NCI-H1694 treated with DMSO at 0.1 percent for 48 hours (cell line): ENCODE data around the gene CELF3.

Source experiments
- DNase-seq: peaks from one replicate; lab custom pipeline; 2025; lab: John Stamatoyannopoulos, UW

Gene CELF3

GRCh38 chr1:151720974-151721787 lies 4.6 kb upstream of the CELF3 start, which contains the start of gene RIIAD1:
TSS of gene RIIAD1 (plus strand) at chr1:151721522. CDS start at chr1:151721537, 15 bp downstream.
- DNase-seq, result no peak

- DNase-seq, result no peak
These were observed 4.0 kb upstream of the CELF3 start for GRCh38 chr1:151720554-151720953.

GRCh38 chr1:151720125-151720524 lies 3.5 kb upstream of the CELF3 start:
- DNase-seq, result peak; percentile 15

- DNase-seq, result no peak
These were observed 2.1 kb upstream of the CELF3 start for GRCh38 chr1:151718666-151719065.

GRCh38 chr1:151718011-151718431 lies 1.4 kb upstream of the CELF3 start:
- peak; percentile 21 for DNase-seq

GRCh38 chr1:151716405-151716762 lies 219 bp downstream of the CELF3 start:
- no peak for DNase-seq

GRCh38 chr1:151715726-151716404 lies 738 bp downstream of the CELF3 start:
- peak; percentile 72 for DNase-seq

GRCh38 chr1:151714820-151715725 lies 1.5 kb downstream of the CELF3 start:
- DNase-seq, result no peak

- DNase-seq, result peak; percentile 80
These were observed 2.7 kb downstream of the CELF3 start for GRCh38 chr1:151713874-151714273.

GRCh38 chr1:151713044-151713443 lies 3.6 kb downstream of the CELF3 start:
- no peak for DNase-seq

GRCh38 chr1:151711951-151712350 lies 4.7 kb downstream of the CELF3 start:
- DNase-seq, result no peak

GRCh38 chr1:151711044-151711800 lies 5.4 kb downstream of the CELF3 start:
- no peak for DNase-seq

GRCh38 chr1:151710187-151710840 lies 6.3 kb downstream of the CELF3 start:
- DNase-seq, result no peak

GRCh38 chr1:151708891-151709290 lies 7.7 kb downstream of the CELF3 start:
- DNase-seq, result no peak

- DNase-seq, result no peak
These were observed 9.0 kb downstream of the CELF3 start for GRCh38 chr1:151707541-151708065.

- no peak for DNase-seq
These were observed 9.9 kb downstream of the CELF3 start for GRCh38 chr1:151706464-151707415.

GRCh38 chr1:151705753-151706463 lies 10.7 kb downstream of the CELF3 start:
- no peak for DNase-seq

- DNase-seq, result no peak
These were observed 11.5 kb downstream of the CELF3 start for GRCh38 chr1:151705146-151705545.

GRCh38 chr1:151704246-151704645 lies 12.4 kb downstream of the CELF3 start:
- no peak for DNase-seq
